GM04504 (cell line): ENCODE results near the gene PTPN23.
"Not testable (repeated sequence)": the region's sequence is repeated elsewhere in the genome, so short reads cannot be mapped to it uniquely, and the experiment has no call there.

Source experiments
- DNase-seq: peaks from one replicate; pipeline ENCODE4 v3.0.0-alpha.2; 2012; ENCODE audit warnings: low read depth

Gene PTPN23

DNA sequence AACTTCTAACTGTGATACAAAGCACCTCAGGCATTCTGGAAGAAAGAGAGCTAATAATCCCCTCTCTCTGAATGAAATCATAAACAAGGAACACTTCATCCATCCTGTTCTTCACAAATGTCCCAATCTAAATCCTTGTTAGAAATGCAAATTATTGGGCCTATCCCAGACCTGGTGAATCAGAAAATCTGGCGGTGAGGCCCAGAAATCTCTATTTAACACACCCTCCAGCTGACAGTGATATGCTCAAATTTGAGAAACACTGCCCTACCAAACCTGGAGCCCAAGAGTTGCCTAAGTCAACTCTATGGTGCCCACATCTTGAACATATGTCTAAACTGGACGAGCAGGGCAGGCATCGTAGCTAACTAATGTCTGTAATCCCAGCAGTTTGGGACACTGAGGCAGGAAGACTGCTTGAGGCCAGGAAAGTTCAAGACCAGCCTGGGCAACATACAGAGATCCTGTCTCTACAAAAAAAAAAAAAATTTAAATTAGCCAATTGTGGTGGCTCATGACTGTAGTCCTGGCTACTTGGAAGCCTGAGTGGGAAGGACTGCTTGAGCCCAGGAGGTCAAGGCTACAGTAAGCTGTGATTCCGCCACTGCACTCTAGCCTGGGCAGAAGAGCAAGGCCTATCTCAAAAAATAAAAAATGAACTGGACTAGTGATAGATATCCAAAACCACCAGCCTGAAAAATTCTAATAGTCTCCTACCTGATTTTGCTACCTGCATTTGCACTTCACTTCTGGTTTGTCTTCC is 71.8 kb downstream of the PTPN23 start:
- no peak for DNase-seq

DNA sequence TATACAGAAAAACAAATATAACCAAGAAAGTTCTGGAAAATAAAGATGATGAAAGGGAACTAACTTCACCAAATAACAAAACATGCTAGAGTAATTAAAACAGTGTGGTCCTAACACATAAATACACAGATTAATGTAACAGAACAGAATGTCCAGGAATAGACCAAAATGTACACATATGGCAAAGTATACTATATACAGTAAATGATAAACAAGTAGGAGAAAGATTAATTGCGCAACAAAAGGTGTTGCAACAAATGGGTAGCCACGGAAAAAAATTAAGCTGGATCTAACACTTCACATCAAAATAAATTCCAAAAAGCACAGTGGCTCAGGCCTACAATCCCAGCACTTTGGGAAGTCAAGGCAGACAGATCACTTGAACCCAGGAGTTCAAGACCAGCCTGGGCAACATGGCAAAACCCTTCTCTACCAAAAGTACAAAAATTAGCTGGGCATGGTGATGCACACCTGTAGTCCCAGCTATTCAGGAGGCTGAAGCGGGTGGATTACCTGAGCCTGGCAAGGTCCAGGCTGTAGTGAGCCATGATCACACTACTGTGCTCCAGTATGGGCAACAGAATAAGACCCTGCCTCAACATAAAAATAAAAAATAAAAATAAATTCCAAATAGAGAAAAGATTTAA is 75.1 kb downstream of the PTPN23 start:
- no peak for DNase-seq

DNA sequence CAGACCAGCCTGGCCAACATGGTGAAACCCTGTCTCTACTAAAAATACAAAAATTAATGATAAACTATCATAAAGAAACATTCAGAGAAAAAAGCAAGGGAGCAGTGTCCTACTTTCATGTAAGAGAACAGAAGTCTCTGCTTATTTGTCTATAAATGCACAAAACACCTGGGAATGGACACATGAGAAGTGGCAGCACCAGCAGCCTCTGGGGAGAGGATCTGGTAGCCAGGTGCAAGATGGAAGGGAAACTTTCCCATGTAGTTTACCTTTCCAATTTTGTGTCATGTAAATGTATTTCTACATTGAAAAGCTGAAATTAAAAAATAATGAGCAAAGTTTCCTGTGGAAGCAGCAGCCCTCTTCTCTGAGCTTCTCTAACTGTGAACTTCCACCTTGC is 76.2 kb downstream of the PTPN23 start:
- DNase-seq, result no peak

DNA sequence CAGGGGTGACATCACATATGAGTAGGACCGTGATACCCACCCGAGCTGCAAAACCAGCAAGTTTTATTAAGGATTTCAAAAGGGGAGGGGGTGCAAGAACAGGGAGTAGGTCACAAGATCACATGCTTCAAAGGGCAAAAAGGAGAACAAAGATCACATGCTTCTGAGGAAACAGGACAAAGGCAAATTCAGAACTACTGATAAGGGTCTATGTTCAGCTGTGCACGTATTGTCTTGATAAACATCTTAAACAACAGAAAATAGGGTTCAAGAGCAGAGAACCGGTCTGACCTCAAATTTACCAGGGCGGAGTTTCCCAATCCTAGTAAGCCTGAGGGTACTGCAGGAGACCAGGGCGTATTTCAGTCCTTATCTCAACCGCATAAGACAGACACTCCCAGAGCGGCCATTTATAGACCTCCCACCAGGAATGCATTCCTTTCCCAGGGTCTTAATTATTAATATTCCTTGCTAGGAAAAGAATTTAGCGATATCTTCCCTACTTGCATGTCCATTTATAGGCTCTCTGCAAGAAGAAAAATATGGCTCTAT is 78.8 kb downstream of the PTPN23 start:
- DNase-seq, result not testable (repeated sequence)
